ENCODE data around the gene MT3.

GRCh38 chr16:56628486-56629350 is 39.4 kb downstream of the MT3 start:
- TF ChIP-seq REST (IDR thresholded peaks at IDR 0.05; ENCODE audit: insufficient read depth in 1 of 2, low read depth in 2 of 2, low read length in 2 of 2) (no peak), SIN3A (IDR thresholded peaks at IDR 0.05; ENCODE audit: borderline replicate concordance, insufficient read depth, low read length) (no peak), TAF1 (IDR thresholded peaks at IDR 0.05; ENCODE audit: borderline replicate concordance, insufficient read depth, low read length) (no peak), POLR2AphosphoS5 (IDR thresholded peaks at IDR 0.05; ENCODE audit: low read depth, low read length) (no peak), FOXP2 (optimal IDR thresholded peaks at IDR 0.05; ENCODE audit: borderline replicate concordance, extremely low read depth, extremely low read length, insufficient read depth) (no peak)

All from PFSK-1 (cell line).